Neural cell (in vitro differentiated cells): ENCODE results near the gene ZDHHC14.

ENCODE experiments used
- EP300 ChIP-seq: fragments of 450-650 bp; conservative IDR thresholded peaks from 2 replicates; pipeline ENCODE4 v1.6.1; 2014; ENCODE audit warnings: antibody characterized with exemption, mild to moderate bottlenecking, moderate library complexity; ENCODE audit not compliant: poor library complexity, severe bottlenecking
- EZH2 ChIP-seq: fragments of 200-600, 300-800 bp; shearing (Covaris generic), sonication (generic); IDR thresholded peaks from 2 replicates; pipeline ENCODE4 v1.6.1; 2014; ENCODE audit warnings: antibody characterized with exemption, low read length, borderline replicate concordance, mild to moderate bottlenecking; ENCODE audit not compliant: insufficient read depth, poor library complexity, severe bottlenecking
- POLR2AphosphoS5 ChIP-seq: IDR thresholded peaks from 2 replicates; pipeline ENCODE4 v1.6.1; 2012
- TAF1 ChIP-seq: IDR thresholded peaks from 2 replicates; pipeline ENCODE4 v1.6.1; 2012; ENCODE audit warnings: low read depth
- TF ChIP-seq, protein P1 (sequence below): IDR thresholded peaks from 2 replicates; pipeline ENCODE4 v1.6.1; 2012; ENCODE audit warnings: borderline replicate concordance
- TF ChIP-seq, protein P2 (sequence below): fragments of 450-650 bp; IDR thresholded peaks from 2 replicates; pipeline ENCODE4 v1.5.1; 2014; ENCODE audit warnings: antibody characterized with exemption, mild to moderate bottlenecking, moderate library complexity; ENCODE audit not compliant: poor library complexity, severe bottlenecking

DNA sequence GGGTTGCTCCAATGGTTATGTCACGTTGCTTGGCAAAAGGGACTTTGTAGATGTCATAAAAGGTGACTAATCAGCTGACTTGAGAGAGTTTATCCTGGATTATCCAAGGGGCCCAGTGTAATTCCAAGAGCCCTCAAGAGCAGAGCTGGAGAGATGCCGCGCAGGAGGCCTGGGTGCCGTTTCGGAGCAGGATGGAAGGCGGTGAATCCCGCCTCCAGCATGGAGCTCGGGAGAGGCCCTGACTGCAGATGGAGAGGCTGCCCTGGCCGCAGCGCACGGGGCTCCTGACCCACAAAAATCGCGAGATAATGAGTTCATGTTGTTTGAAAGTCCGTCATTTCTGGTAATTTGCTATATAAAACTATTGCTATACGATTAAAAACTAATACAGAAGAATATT lies 219.8 kb downstream of the ZDHHC14 start:
- TF ChIP-seq, protein P1, sequence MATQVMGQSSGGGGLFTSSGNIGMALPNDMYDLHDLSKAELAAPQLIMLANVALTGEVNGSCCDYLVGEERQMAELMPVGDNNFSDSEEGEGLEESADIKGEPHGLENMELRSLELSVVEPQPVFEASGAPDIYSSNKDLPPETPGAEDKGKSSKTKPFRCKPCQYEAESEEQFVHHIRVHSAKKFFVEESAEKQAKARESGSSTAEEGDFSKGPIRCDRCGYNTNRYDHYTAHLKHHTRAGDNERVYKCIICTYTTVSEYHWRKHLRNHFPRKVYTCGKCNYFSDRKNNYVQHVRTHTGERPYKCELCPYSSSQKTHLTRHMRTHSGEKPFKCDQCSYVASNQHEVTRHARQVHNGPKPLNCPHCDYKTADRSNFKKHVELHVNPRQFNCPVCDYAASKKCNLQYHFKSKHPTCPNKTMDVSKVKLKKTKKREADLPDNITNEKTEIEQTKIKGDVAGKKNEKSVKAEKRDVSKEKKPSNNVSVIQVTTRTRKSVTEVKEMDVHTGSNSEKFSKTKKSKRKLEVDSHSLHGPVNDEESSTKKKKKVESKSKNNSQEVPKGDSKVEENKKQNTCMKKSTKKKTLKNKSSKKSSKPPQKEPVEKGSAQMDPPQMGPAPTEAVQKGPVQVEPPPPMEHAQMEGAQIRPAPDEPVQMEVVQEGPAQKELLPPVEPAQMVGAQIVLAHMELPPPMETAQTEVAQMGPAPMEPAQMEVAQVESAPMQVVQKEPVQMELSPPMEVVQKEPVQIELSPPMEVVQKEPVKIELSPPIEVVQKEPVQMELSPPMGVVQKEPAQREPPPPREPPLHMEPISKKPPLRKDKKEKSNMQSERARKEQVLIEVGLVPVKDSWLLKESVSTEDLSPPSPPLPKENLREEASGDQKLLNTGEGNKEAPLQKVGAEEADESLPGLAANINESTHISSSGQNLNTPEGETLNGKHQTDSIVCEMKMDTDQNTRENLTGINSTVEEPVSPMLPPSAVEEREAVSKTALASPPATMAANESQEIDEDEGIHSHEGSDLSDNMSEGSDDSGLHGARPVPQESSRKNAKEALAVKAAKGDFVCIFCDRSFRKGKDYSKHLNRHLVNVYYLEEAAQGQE: no peak
- TF ChIP-seq EZH2: no peak
- TF ChIP-seq, protein P2, sequence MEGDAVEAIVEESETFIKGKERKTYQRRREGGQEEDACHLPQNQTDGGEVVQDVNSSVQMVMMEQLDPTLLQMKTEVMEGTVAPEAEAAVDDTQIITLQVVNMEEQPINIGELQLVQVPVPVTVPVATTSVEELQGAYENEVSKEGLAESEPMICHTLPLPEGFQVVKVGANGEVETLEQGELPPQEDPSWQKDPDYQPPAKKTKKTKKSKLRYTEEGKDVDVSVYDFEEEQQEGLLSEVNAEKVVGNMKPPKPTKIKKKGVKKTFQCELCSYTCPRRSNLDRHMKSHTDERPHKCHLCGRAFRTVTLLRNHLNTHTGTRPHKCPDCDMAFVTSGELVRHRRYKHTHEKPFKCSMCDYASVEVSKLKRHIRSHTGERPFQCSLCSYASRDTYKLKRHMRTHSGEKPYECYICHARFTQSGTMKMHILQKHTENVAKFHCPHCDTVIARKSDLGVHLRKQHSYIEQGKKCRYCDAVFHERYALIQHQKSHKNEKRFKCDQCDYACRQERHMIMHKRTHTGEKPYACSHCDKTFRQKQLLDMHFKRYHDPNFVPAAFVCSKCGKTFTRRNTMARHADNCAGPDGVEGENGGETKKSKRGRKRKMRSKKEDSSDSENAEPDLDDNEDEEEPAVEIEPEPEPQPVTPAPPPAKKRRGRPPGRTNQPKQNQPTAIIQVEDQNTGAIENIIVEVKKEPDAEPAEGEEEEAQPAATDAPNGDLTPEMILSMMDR: no peak
- TF ChIP-seq TAF1: no peak
- no peak for TF ChIP-seq POLR2AphosphoS5
- TF ChIP-seq EP300: no peak
